D721Med (cell line): ENCODE results near the gene TMEM176B.

Source experiments
- DNase-seq: peaks from one replicate; pipeline ENCODE4 v3.0.0; 2011; ENCODE audit warnings: low spot score; ENCODE audit not compliant: insufficient read length
- FAIRE-seq: peaks from 2 replicates; lab custom pipeline; 2011; peaks lifted over from hg19 to GRCh38; lab: Jason Lieb, UNC
- TF ChIP-seq, protein P1 (sequence below): IDR thresholded peaks from 2 replicates; pipeline ENCODE4 v1.5.1; 2012; ENCODE audit warnings: mild to moderate bottlenecking, control low read depth; ENCODE audit not compliant: insufficient read depth; ENCODE audit errors: missing control alignments

TMEM176B gene

GRCh38 chr7:150830937-150831336, 30.8 kb upstream of the TMEM176B start:
- DNase-seq, result no peak
- TF ChIP-seq, protein P1, sequence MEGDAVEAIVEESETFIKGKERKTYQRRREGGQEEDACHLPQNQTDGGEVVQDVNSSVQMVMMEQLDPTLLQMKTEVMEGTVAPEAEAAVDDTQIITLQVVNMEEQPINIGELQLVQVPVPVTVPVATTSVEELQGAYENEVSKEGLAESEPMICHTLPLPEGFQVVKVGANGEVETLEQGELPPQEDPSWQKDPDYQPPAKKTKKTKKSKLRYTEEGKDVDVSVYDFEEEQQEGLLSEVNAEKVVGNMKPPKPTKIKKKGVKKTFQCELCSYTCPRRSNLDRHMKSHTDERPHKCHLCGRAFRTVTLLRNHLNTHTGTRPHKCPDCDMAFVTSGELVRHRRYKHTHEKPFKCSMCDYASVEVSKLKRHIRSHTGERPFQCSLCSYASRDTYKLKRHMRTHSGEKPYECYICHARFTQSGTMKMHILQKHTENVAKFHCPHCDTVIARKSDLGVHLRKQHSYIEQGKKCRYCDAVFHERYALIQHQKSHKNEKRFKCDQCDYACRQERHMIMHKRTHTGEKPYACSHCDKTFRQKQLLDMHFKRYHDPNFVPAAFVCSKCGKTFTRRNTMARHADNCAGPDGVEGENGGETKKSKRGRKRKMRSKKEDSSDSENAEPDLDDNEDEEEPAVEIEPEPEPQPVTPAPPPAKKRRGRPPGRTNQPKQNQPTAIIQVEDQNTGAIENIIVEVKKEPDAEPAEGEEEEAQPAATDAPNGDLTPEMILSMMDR, result no peak
- FAIRE-seq, result no peak

- no peak for DNase-seq
- FAIRE-seq, result no peak
- TF ChIP-seq, protein P1, result no peak
Measured at GRCh38 chr7:150829426-150829825, 29.3 kb upstream of the TMEM176B start.

GRCh38 chr7:150828384-150828783, 28.2 kb upstream of the TMEM176B start:
- DNase-seq, result no peak
- FAIRE-seq, result no peak
- TF ChIP-seq, protein P1, result no peak

DNA sequence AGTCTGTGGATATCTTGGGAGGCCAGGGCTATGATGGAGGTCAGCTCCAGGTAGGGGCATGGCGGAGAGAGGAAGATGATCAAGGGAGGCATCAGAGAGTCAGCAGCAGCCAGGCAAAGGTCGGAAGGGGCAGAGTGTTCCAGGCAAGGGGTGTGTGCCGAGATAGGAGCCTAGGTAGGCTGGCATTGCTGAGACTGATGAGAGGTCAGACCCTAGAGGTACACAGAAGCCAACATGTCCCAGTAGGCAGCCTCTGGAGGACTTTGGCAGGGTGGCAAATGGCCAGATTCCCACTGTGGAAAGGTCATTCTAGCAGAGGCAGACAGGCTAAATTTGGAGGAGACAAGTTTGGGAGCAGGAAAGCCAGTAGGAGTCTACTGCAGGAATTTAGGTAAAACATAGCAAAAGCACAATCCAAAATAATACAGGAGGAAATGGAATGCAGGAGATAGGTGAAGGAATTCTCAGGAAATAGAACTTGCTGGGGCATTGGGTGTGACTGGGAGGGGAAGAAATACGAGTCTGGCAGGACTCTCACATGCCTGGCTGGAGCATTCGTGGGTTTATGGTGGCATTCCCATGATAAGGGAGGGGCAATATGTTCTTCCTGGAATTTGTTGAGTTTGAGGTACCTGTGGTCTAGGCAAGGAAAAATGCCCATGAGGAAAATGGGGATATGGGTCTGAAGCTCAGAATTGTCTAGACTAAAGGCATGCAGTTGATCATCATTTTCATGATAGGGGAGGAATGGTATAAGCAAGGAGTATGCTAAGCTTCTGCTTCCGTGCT, 26.1 kb upstream of the TMEM176B start:
- DNase-seq (no peak), FAIRE-seq (no peak)
- TF ChIP-seq, protein P1, result no peak

- no peak for FAIRE-seq
- no peak for DNase-seq
- TF ChIP-seq, protein P1, result no peak
Measured at GRCh38 chr7:150824379-150825177, 24.4 kb upstream of the TMEM176B start.

- no peak for FAIRE-seq
Measured at GRCh38 chr7:150823484-150824126, 23.4 kb upstream of the TMEM176B start.

More at GRCh38 chr7:150823484-150824126, 23.4 kb upstream of the TMEM176B start:
- no peak for DNase-seq
- TF ChIP-seq, protein P1, result no peak
